Ramos (cell line): ENCODE data around the gene PCBP1.
"Not testable (repeated sequence)": the region's sequence is repeated elsewhere in the genome, so short reads cannot be mapped to it uniquely, and the experiment has no call there.

Experiments used
- in situ Hi-C: fragments of 300-500 bp; cut with MboI; formaldehyde crosslinking; loops from one replicate; pipeline ENCODE4 v1.14.3; 2022; ENCODE audit warnings: low sequenced_read_pairs; ENCODE audit not compliant: unreplicated experiment

The PCBP1 gene

GRCh38 chr2:70094978-70095719, 7.9 kb downstream of the PCBP1 start:
- in situ Hi-C loops: loop anchor here (5.0 to 25.0 kb wide), 2 partner anchors 37 to 1708 kb away; no protein-coding TSS in a partner anchor

GRCh38 chr2:70095720-70096670, 8.7 kb downstream of the PCBP1 start:
- in situ Hi-C loops: loop anchor here (25.0 kb wide), 1 partner anchor 1709 kb away; no protein-coding TSS in a partner anchor

GRCh38 chr2:70098032-70098431, 10.8 kb downstream of the PCBP1 start:
- in situ Hi-C loops: loop anchor here (25.0 kb wide), 1 partner anchor 1711 kb away; no protein-coding TSS in a partner anchor

GRCh38 chr2:70099270-70099669, 12.0 kb downstream of the PCBP1 start:
- in situ Hi-C loops: loop anchor here (25.0 kb wide), 1 partner anchor 1712 kb away; no protein-coding TSS in a partner anchor

- in situ Hi-C loops: no loop called here
Observed at GRCh38 chr2:70101174-70101573, 13.9 kb downstream of the PCBP1 start.

GRCh38 chr2:70101686-70102085, 14.4 kb downstream of the PCBP1 start:
- in situ Hi-C loops: not testable (repeated sequence)

GRCh38 chr2:70102323-70102905, 15.1 kb downstream of the PCBP1 start:
- in situ Hi-C loops: not testable (repeated sequence)

- in situ Hi-C loops: no loop called here
Observed at GRCh38 chr2:70103531-70104061, 16.3 kb downstream of the PCBP1 start.

GRCh38 chr2:70104231-70105111, 17.2 kb downstream of the PCBP1 start:
- in situ Hi-C loops: no loop called here

- in situ Hi-C loops: not testable (repeated sequence)
Observed at GRCh38 chr2:70106138-70106537, 18.9 kb downstream of the PCBP1 start.

GRCh38 chr2:70110397-70110796, 23.1 kb downstream of the PCBP1 start:
- in situ Hi-C loops: not testable (repeated sequence)

- in situ Hi-C loops: no loop called here
Observed at GRCh38 chr2:70111752-70112591, 24.7 kb downstream of the PCBP1 start.

- in situ Hi-C loops: no loop called here
Observed at GRCh38 chr2:70113359-70114070, 26.2 kb downstream of the PCBP1 start.

- in situ Hi-C loops: no loop called here
Observed at GRCh38 chr2:70115646-70116442, 28.6 kb downstream of the PCBP1 start.

- in situ Hi-C loops: no loop called here
Observed at GRCh38 chr2:70116936-70117552, 29.8 kb downstream of the PCBP1 start.

- in situ Hi-C loops: no loop called here
Observed at GRCh38 chr2:70118798-70119454, 31.6 kb downstream of the PCBP1 start.
